Stimulated activated CD4-positive, alpha-beta T cell treated with anti-CD3 and anti-CD28 coated beads, Interleukin-15, amount 100 ng/mL, for 24 hours (primary cell): Measurements from ENCODE around the gene GOT1.

Source experiments
- DNase-seq: peaks from one replicate; pipeline ENCODE4 v3.0.0-alpha.2; 2020

The GOT1 gene

DNA sequence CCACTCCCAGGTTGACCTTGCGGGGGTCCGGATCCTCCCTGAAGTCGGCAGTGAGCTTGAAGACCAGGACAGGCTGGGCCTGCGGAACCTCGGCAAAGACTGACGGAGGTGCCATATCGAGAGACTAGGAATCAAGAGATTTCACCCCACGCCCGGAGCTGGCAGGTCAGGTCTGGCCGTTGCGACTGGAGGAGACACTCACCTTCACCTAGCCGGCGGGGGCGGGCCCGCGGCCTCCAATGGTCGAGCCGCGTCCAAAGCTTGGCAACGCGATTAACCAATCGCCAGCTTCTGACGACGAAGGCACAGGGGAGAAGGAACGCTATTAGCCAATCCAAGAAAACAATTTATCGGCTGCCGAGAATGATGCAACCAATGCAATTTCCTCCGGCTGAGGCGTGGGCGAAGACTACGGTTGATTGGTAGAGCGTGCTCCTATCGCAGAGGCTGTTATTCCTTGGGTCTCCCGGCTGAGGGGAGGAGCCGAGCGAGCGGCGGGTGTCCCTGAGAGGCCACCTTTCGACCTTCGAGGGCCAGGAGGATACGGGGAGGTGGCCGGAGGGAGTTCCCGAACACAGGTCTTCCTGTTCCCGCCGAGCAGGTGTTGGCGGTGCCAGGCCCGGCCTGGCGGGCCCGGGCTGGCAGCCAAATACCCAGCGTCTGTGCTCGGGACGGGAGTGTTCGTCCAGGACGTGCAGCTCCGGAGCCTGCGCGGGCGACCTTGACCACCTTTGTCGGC, at the start of gene GOT1:
Gene GOT1, minus strand, starts transcription at position 174 of the 739 bp plus-strand sequence. Its CDS starts 59 bp downstream, at position 115.
- peak; percentile 97 for DNase-seq

GRCh38 chr10:99470327-99470726, 39.9 kb upstream of the GOT1 start:
- no peak for DNase-seq

DNA sequence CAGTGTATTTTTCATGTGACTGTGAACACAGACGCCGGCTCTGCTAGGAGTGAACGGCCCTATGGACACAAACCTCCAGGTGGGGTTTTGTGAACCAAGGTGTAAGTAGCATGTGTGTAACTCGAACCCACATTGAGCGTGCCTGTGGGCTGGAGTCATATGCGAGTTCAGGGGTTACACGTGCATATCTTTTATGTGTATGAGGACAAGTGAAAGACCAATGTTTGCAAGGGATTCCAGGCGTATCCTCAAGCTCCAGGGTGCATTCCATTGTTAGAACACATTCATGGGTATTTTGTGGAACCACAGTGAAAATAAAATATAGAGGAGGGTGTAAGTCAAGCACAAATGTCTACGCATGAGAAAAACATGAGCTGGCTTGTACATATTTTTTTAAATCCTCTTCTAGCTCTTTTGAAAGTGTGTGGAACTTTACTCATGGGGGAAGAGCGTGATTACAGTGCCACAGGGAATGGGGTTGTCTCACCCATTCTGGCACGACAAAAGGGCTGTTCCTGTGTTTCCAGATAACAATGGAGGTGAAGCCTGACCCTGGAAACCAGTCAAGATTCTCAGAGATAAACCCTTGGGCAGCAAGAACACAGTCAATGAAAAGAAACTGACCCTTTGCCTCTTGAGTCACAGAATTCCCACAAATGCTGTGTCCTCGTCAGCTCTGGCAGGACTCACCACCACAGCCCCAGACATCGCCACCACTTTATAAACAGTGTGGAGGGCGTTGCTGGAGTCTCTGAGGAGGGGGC, 37.0 kb upstream of the GOT1 start:
- DNase-seq = no peak

GRCh38 chr10:99466632-99467223, 36.3 kb upstream of the GOT1 start:
- no peak for DNase-seq

GRCh38 chr10:99461230-99461629, 30.8 kb upstream of the GOT1 start:
- no peak for DNase-seq

DNA sequence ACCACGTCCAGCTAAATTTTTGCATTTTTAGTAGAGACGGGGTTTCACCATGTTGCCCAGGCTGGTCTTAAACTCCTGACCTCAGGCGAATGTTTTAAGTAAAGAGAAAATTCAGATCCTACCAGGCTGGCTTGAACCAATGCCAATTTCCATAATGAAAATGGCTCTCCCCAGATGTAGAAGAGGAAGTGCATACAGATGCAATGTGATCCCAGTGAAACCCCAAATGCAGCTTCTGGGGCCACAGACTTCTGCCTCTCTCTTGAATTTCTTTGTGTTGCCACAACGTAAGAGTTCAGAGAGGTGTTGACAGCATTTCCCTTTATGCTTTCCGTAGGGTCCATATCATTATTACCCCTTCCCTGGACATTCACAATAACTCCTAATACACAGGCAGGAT, 29.6 kb upstream of the GOT1 start:
- DNase-seq = no peak

DNA sequence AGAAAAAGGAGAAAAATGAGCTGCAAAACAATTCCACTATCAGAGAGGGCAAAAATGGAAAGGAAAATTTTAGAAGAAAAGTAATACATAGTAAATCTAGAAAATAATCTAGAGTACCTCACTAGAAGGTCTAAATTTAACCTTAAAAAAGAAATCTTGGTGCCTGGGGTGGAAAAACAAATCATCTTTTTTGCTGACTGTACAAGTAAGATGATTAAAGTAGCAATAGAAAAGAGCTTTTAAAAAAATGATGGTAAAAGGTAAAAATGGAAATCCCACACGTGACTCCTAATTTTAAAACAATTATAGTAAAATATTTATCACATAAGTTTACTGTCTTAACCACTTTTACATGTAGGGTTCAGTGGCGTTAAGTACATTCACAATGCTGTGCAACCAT, 28.8 kb upstream of the GOT1 start:
- no peak for DNase-seq

GRCh38 chr10:99457813-99458212, 27.4 kb upstream of the GOT1 start:
- DNase-seq = no peak

DNA sequence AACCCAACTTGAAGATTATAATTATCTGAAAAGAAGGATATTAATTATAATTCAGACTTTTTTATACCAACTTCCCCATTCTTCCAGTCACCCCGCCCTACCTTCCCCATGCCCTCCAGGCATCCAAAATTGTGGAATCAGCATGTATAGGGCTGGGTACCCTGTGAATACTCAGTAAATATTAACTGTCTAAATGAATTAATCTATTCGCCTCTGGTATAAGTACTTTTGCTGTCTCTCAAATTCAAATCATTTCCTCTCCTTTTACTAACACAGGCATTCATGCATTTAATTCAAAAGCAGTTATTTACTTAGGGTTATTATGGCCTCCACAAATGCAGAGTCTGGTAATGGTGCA, 26.5 kb upstream of the GOT1 start:
- DNase-seq = no peak

GRCh38 chr10:99456207-99456930, 25.9 kb upstream of the GOT1 start:
- no peak for DNase-seq

DNA sequence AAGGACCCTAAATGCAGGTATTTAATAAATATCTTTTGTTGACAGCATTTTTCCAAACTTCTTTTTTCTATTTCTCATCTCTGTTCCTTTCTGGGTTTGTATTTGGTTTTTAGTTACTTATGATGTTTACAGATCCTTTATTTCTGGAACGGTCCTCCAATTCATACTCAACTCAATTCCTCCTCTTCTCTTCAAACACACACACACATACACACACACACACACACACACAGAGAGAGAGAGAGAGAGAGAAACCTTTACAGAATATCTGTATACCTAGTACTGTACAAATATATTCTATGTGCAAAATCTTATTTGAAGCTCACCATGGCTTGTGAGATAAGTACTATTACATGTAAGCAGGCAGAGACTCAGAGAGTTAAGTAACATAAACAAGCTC, 21.6 kb upstream of the GOT1 start:
- DNase-seq = no peak

DNA sequence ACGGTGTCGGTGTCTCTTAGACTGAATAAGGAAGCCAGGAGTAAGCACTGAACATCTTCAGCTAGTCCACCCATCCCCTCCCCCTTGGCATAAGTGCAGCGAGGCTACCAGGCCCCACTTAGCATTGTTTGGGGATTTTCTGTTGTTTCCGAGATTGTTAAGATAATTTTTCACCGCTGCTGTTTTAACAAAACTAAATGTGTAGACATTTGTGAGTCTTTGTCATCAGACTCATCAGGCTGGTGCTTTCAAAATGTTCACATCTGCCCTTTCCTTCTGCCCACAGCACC, 21.0 kb upstream of the GOT1 start:
- DNase-seq = no peak

- DNase-seq = no peak
These were observed 20.4 kb upstream of the GOT1 start for GRCh38 chr10:99450624-99451498.

GRCh38 chr10:99450156-99450555, 19.7 kb upstream of the GOT1 start:
- no peak for DNase-seq

DNA sequence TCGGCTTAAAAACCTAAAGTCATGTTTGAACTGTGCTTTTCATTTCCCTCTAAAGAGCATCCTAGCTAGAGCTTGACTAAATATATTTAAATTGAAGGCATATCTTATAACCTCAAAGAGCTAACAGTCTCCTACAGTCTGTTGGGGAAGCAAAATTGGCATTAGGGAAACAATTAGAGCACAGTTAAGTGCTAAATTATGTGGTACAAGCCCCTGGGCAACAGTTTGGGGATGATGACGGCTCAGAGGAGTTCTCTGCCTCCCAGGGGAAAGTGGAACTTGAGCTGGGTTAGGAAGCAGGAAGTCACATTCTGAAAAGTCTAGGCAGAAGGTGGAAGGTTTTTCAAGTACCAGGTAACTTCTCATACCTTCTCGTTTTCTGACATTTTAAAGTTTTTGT, 18.6 kb upstream of the GOT1 start:
- no peak for DNase-seq

- no peak for DNase-seq
These were observed 14.1 kb upstream of the GOT1 start for GRCh38 chr10:99444383-99445045.

DNA sequence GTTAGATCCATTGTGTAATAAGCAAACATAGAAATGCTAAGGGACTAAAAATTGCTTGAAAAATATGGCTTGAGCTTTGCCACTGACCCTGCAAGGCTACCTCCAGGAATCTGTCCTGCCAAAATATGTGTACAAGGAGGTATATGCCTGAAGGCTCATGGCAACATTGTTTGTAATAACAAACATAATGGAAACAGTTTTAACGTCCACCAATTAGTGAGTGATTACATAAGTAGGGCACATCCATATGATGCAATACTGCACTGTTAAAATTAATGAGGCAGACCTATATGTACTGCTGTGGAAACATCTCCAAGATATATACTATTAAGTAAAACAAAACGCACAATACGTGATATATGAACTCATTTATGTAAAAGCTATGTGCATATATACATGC, 13.1 kb upstream of the GOT1 start:
- no peak for DNase-seq

DNA sequence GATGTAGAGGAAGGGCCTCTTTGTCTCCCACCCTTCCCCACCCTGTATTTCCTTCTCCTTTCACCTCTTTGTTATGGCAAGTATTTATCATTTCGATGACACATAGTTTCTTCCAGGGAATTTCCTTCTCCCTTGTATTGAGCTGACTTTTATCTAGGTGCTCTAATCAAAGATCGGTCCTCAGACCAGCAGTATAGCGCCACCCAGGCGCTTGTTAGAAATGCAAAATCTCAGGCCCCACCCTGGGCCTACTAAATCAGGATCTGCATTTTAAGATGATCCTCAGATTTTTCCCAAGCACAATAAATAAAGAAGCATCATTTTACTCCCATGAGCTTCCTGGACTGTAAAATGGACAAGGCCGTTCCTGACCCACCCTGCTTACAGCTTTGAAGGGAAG, 12.0 kb upstream of the GOT1 start:
- DNase-seq = no peak

- DNase-seq = no peak
These were observed 8.5 kb upstream of the GOT1 start for GRCh38 chr10:99438890-99439289.

DNA sequence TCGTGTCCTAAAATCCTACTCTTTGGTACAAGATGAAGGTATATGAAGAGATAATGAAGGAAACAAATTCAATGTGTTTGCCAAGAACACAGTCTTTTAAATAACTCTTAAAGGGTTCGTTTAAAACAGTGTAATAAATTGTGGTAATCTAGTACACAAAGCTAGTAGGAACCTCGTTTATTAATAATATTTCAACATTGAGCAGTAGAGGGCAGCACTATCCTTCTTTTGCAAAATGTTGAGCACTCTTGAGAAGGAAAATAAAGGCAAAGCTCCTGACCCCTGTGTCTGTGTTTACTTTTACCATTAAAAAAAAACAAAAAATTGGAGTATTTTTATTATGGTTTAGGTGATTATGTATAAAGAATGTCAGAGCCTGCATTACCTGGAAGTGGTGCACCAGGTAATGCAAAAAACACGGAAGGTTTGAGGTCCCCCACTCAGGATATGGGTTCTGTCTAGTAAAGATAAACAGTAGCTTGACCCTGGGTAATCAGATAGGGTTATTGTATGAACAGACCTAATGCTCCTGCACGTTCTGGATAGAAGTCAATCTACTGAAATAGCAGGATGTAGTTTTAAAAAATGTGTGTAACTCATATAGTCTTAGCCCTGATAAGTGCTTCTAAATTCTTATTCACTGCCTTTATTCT, 5.7 kb upstream of the GOT1 start:
- DNase-seq = no peak

DNA sequence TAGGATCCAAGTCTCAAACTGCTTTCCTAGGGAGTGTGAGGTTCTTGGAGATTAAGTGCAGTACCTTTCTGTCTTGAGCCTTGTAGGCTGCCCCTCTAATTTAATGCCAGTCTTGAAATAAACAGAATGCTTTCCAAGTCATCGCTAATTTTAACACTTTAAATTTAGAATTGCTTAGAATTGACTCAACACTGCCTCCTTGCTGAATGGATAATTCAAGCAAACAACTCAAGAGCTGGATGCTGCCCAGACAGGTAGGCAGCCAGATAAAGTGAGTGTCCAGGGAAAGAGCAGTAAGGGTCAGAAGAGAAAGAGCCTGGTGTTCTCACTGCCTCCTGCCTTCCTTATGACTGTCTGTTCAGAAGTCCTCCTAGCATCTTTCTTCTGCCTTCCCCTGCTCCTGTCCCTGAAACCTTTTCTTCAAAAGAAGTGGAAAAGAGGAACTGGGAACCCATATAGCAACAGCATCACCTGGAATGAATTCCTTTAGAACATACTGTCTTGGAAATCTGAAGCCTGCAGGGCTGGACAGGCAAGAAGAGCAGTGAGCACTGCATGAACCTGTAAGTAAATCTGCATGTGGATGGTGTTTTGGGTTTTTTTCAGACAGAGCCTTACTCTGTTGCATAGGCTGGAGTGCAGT, 3.1 kb upstream of the GOT1 start:
- no peak for DNase-seq
